Activated naive CD8-positive, alpha-beta T cell (primary cell): Measurements from ENCODE around the gene F12.

Experiments
- H3K27ac Mint-ChIP-seq: one replicate; pipeline ENCODE4 v1.8.0; 2021; ENCODE audit warnings: mixed read lengths
- H3K27me3 Mint-ChIP-seq: one replicate; pipeline ENCODE4 v1.8.0; 2021; ENCODE audit warnings: mixed read lengths
- H3K36me3 Mint-ChIP-seq: one replicate; pipeline ENCODE4 v1.8.0; 2021; ENCODE audit warnings: mixed read lengths
- H3K4me1 Mint-ChIP-seq: one replicate; pipeline ENCODE4 v1.8.0; 2021; ENCODE audit warnings: low read depth, mixed read lengths
- H3K4me3 Mint-ChIP-seq: one replicate; pipeline ENCODE4 v1.8.0; 2021; ENCODE audit warnings: mild to moderate bottlenecking, mixed read lengths
- H3K9me3 Mint-ChIP-seq: one replicate; pipeline ENCODE4 v1.8.0; 2021; ENCODE audit warnings: low read depth, mixed read lengths

F12 gene

DNA sequence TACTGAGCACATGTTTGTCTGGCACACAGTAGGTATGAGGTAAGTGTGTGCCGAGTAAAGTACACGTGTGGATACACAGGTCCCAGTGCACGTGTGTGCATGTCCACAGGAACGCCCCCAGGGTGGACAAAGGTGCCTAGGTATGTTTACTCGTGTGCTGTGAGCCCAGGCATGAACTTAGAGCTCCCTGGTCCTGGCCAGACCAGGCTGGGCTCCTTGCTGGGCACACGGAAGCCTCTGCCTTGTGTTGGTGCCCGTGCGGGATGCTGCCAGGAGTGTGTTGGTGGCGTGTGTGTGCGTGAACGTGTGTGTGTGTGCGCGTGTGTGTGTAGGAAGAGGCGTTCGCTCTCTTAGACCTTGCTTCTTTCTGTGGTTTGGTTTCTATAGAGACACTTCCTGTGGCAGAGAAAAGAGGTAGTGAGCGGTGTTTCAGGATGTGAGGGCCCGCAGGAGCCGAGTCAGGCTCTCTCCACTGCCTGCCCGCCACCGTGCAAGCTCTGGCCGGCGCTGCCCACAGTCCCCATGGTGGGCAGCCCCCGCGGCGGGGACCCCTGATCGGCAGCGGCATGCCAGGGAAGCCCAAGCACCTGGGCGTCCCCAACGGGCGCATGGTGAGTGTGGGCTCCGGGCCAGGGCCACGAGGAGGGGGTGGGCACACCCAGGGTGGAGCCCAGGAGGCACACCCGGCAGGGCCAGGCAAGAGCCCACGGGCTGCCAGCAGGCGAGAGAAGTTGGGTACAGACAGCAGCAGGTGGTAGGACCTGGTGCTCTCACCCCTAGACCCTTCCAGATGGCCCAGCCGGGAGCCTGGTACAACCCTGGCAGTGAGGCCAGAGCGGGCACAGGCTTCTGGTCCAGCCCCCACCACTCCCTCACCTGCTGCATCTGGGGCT lies 51.7 kb downstream of the F12 start, which contains the start of gene RGS14:
Gene RGS14 (plus strand): TSS at position 466 of the 893 bp plus-strand sequence. CDS start 101 bp downstream, at position 567.
- Mint-ChIP-seq H3K4me3 (peak within 1 kb of the TSS; percentile 82), H3K9me3 (no peaks in the 10 kb centered on the region), H3K27me3 (no peaks in the 10 kb centered on the region), H3K4me1 (peaks cover 76% of the 10 kb centered on the region), H3K27ac (peak within 1 kb of the TSS; percentile 92), H3K36me3 (no peaks in the 10 kb centered on the region)

- peak overlapping the region; percentile 92 for H3K27ac Mint-ChIP-seq
- no peaks in the 10 kb centered on the region for H3K27me3 Mint-ChIP-seq
These were observed 52.3 kb downstream of the F12 start for GRCh38 chr5:177357146-177357458.

DNA sequence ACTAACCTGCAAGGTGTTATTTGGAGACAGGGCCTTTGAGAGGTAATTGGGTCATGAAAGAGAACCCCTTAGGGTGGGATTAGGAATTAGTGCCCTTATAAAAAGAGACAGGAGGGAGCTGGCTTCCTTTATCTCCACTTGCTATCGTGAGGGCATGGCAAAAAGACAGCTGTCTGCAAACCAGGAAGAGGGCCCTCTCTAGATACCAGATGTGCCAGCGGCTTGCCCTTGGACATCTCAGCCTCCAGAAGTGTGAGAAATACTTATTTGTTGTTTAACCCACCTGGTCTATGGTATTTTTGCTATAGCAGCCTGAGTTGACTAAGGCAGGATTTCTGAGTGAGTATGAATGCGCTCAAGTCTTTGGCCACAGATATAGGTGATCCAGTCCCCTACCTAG lies 52.6 kb downstream of the F12 start:
- Mint-ChIP-seq H3K4me1 (peaks cover 71% of the 10 kb centered on the region), H3K36me3 (no peaks in the 10 kb centered on the region), H3K27me3 (no peaks in the 10 kb centered on the region), H3K27ac (peak overlapping the region; percentile 92), H3K4me3 (peak overlapping the region; percentile 82), H3K9me3 (no peaks in the 10 kb centered on the region)

More at GRCh38 chr5:177357146-177357458, 52.3 kb downstream of the F12 start:
- Mint-ChIP-seq H3K4me3 (peak overlapping the region; percentile 82), H3K36me3 (no peaks in the 10 kb centered on the region), H3K4me1 (peaks cover 71% of the 10 kb centered on the region), H3K9me3 (no peaks in the 10 kb centered on the region)

GRCh38 chr5:177355868-177356168 lies 53.5 kb downstream of the F12 start:
- peaks cover 65% of the 10 kb centered on the region for H3K4me1 Mint-ChIP-seq

GRCh38 chr5:177355162-177355867 lies 54.0 kb downstream of the F12 start:
- H3K4me3 Mint-ChIP-seq = no peak overlapping the region
- peak overlapping the region; percentile 16 for H3K27ac Mint-ChIP-seq
- H3K4me1 Mint-ChIP-seq = peaks cover 67% of the 10 kb centered on the region
- no peaks in the 10 kb centered on the region for H3K27me3 Mint-ChIP-seq
- no peaks in the 10 kb centered on the region for H3K9me3 Mint-ChIP-seq
- H3K36me3 Mint-ChIP-seq = no peaks in the 10 kb centered on the region

More at GRCh38 chr5:177355868-177356168, 53.5 kb downstream of the F12 start:
- Mint-ChIP-seq H3K9me3 (no peaks in the 10 kb centered on the region), H3K4me3 (no peak overlapping the region), H3K36me3 (no peaks in the 10 kb centered on the region), H3K27me3 (no peaks in the 10 kb centered on the region), H3K27ac (peak overlapping the region; percentile 16)

DNA sequence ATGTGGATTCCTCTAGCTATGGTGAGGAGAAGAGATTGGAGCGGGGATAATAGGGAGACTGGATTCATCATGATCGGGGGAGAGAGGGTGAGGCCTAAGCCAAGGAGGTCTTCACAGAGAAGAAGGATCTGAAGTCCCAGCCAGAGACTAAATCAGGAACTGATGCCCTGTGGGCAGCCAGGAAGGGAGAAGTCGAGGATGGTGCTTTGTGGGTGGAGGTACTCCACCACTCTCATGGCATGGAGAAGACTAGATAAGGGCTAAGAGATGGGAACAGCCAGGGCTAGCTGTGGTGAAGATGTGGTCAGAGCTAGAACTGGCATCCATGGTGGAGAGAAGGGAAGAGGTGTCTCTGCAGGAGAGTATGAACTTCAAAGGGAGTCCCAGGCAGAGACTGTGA lies 54.7 kb downstream of the F12 start:
- H3K4me3 Mint-ChIP-seq = no peak overlapping the region
- H3K27ac Mint-ChIP-seq = peak overlapping the region; percentile 13
- H3K27me3 Mint-ChIP-seq = no peaks in the 10 kb centered on the region
- no peaks in the 10 kb centered on the region for H3K36me3 Mint-ChIP-seq
- peaks cover 67% of the 10 kb centered on the region for H3K4me1 Mint-ChIP-seq
- H3K9me3 Mint-ChIP-seq = no peaks in the 10 kb centered on the region

DNA sequence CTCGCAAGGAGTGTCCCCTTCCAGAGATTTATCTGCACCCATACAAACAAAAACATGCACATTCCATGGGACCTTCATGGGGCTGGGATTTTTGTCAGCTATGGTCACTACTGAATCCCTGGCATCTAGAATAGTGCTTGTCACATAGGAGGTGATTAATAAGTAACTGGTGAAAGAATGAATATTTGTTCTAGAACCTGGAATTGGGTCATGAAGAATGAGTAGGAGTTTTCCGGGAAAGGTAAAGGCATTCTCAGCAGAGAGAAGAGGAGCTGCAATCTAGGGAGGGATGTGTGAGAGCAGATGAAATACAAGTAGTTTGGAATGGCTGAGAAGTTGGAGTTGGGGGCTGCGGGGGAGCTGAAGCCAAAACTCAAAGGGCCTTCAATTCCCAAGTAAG lies 55.1 kb downstream of the F12 start:
- Mint-ChIP-seq H3K4me3 (no peak overlapping the region), H3K9me3 (no peaks in the 10 kb centered on the region), H3K27me3 (no peaks in the 10 kb centered on the region), H3K36me3 (no peaks in the 10 kb centered on the region), H3K27ac (no peak overlapping the region), H3K4me1 (peaks cover 67% of the 10 kb centered on the region)

DNA sequence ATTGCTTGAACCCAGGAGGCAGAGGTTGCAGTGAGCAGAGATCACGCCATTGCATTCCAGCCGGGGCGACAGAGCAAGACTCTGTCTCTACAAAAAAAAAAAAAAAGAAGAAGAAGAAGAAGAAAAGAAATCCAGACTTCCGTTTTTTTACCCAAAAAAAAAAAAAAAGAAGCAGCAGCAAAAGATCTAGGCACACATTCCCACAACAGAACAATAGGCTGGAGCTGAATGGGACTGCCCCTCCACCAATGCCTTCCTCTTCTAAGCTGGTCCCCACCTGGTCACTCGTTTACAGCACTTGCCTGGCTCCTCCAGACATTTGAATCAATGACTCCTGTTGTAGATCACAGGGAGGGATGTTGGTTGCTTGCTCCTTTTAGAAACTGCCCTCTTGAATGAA lies 56.3 kb downstream of the F12 start:
- H3K9me3 Mint-ChIP-seq = no peaks in the 10 kb centered on the region
- no peaks in the 10 kb centered on the region for H3K36me3 Mint-ChIP-seq
- peak overlapping the region; percentile 64 for H3K27ac Mint-ChIP-seq
- no peak overlapping the region for H3K4me3 Mint-ChIP-seq
- H3K4me1 Mint-ChIP-seq = peaks cover 65% of the 10 kb centered on the region
- no peaks in the 10 kb centered on the region for H3K27me3 Mint-ChIP-seq
